GM21529 (cell line): Measurements from ENCODE around the gene STX17.

ENCODE experiments used
- ATAC-seq: cut with Tn5 transposase; IDR thresholded peaks from one replicate; pipeline ENCODE4 v1.9.1; 2021; ENCODE audit not compliant: unreplicated experiment

Gene STX17

DNA sequence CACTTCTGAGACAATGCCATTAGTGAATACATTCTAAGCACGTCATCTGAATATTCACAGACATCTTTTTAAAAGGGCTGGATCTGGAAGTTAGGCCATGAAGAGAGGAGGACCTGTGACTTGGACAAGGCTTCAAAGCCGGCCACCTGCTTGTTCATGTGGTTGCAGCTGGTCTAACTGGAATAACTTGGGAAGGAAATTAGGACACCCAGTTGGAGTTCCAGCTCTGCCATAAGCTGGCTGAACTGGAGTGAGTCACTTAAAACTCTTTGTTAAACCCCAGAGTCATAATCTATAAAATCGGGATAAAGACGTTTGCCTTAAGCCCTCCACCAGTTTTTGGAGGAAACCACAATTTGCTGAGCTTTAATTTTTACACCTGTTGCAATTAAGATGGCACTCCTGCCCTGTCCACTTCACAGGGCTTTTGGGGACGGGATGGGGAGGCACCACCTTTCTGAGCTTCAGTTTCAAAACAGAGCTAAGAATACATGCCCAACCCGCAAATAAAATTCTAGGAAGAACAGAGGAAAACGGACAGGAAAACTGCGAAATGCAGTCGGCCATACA is 536 bp upstream of the STX17 start:
- ATAC-seq: peak; percentile 2

- no peak for ATAC-seq
These were observed 716 bp downstream of the STX17 start for GRCh38 chr9:99907208-99907532.

- no peak for ATAC-seq
These were observed 5.1 kb downstream of the STX17 start for GRCh38 chr9:99911600-99911999.

- ATAC-seq: no peak
These were observed 10.2 kb downstream of the STX17 start for GRCh38 chr9:99916650-99917049.

- ATAC-seq: no peak
These were observed 11.7 kb downstream of the STX17 start for GRCh38 chr9:99918134-99918533.

GRCh38 chr9:99919930-99920329 is 13.5 kb downstream of the STX17 start:
- ATAC-seq: no peak

DNA sequence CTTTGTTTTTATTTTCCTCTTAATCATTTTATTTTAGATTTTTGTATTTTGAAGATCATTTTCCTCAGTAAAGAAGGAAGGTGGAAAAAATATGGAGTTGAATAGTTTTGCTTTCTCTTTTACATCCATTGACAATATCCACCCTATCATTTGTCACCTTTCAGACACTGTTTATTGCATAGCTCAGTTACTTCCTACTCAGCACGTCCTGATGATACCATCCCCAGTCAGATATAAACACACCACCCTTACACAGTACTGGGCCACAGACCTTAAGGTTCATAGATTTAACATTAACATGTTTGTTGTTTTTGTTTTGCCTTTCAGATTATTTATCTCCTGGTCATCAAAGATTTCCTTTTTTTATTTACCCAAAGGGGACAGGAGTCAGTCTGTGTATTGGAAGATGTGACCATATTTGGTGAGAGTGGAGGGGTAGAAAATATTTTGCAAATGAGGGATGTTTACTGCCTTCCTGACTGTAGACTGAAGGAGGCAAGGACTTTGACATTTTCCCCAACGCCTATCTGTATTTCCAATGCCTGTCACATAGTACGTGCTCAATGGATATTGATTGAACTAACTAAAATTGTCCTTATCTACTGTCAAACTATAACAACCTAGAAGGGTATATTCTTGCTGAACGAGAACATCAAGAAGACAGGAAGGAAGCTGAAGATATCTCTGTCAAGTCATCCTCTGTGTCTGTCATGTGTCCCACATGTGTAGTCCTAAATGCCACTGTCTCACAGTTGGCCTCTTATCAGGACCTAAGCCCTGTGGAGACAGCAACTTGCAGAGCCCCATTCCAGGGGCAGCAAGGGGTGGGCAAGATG is 15.6 kb downstream of the STX17 start:
- no peak for ATAC-seq

- no peak for ATAC-seq
These were observed 16.2 kb downstream of the STX17 start for GRCh38 chr9:99922711-99923030.

DNA sequence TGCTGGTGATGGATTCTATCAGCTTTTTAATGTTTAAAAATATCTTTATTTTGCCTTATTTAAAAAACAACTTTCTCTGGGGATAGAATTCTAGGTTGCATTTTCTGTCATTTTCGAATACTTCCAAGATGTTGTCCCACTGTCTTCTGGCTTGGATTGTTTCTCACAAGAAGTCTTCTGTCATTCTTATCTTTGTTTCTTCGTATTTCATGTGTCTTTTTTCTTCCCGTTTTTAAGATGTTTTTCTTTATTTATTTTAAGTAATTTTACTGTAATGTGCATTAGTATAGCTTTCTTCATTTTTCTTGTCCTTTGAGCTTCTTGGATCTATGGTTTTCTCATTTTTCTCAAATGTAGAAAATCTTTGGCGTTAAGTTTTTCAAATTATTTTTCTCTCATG is 19.1 kb downstream of the STX17 start:
- ATAC-seq: no peak

GRCh38 chr9:99929652-99930051 is 23.2 kb downstream of the STX17 start:
- no peak for ATAC-seq

- no peak for ATAC-seq
These were observed 24.8 kb downstream of the STX17 start for GRCh38 chr9:99931155-99931840.

DNA sequence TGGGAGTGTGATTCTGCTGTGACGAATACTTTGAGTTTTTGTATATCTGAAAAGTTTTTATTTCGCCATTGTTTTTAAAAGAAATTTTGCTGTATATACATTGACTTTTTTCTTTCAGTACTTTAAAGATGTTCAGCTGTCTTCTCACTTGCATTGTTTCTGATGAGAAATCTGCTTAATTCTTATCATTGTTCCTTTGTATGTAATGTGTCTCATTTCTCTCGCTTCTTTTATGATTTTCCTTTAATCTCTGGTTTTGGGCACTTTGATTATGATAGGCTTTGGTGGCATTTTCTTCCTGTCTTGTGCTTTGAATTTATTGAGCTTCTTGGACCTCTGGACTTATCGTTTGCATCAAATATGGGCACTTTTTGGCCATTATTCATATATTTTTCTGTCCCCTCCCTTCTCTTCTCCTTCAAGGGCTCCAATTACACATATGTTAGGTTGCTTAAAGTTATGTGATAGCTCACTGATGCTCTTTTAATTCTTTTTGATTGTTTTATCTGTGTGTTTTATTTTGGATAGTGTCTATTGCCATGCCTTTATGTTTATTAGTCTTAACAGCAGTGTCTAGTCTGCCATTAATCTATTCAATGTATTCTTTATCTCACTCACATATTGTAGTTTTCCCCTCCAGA is 30.6 kb downstream of the STX17 start:
- ATAC-seq: no peak

- ATAC-seq: no peak
These were observed 40.9 kb downstream of the STX17 start for GRCh38 chr9:99947395-99947794.

DNA sequence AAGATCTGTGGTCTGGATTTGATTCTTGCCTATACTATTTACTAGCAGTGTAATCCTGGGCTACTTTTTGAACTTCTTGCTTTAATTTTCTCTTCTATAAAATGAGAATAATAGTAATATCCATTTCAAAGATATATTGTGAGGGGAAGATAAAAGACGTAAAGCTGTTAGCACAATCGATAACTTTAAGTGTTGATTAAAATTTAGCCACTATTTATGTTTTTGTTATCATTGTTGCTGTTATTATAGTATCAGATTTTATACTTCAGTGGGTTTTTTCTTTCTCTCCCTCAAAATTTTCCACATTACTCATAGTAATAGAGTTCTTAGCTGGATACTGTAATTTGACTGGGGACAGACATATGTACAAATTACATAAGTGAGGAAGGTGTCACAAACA is 42.0 kb downstream of the STX17 start:
- no peak for ATAC-seq

GRCh38 chr9:99948896-99949295 is 42.4 kb downstream of the STX17 start:
- no peak for ATAC-seq

GRCh38 chr9:99953861-99954507 is 47.5 kb downstream of the STX17 start:
- no peak for ATAC-seq

GRCh38 chr9:99954819-99955218 is 48.4 kb downstream of the STX17 start:
- ATAC-seq: peak; percentile 73

DNA sequence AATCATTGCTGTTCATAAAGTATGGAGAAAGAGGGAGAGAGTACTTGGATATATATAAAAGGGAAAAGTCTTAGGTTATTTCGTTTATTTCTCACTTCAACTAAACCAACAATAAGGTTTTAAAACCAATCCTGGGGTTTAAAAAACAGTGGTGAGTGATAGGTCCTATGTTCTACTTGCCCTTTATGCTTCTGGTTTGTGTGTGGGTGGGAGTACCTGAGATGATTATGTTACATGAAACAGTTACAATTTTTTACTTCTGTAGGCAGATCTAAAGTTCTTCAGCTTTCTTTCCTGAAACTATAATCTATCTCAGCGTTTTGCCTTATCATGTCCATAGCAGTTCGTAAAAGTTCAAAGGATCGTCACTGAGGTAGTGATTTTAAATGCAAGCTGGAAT is 49.2 kb downstream of the STX17 start:
- ATAC-seq: no peak

DNA sequence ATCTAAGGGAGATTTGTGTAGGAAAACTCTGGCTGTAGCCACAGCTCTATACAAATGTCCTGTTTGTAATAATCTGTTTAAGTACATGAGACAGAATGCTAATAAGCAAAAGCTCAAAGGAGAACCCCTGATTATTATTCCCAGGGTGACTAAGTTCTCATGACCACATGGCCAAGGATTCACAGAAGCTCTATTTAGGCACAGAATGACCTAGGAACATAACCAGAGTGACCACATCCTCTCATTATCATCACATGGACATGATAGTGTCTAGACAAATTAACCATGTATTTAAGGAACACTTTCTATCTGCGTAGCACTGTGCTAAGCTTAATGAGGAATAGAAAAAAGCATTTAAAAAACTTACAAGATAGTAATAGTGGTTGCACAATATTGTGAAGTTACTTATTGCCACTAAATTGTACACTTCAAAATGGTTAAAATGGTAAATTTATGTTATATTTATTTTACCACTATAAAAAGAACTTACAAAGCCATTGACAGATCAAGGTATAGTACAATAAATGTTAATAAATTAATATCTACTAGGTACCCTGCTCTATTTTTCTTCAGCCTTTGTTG is 56.3 kb downstream of the STX17 start:
- ATAC-seq: no peak

GRCh38 chr9:99964336-99964735 is 57.9 kb downstream of the STX17 start:
- no peak for ATAC-seq

DNA sequence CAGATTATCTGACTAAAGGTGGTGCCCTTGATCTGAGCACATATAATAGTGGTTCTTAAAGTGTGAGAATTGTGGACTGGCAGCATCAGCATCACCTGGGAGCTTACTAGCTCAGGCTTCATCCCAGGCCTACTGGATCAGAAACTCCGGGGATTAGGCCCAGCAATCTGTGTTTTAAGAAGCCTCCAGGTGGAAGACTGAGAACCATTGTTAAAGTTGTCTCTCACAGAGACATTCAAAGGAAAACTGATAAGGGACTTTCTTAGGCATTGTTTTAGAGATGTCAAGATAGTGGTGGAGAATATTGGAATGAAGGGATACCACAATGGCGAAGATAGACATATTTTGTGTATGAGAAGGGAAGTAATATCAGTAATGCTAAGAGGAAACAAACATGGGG is 59.5 kb downstream of the STX17 start:
- no peak for ATAC-seq
